GM12892 (cell line): ENCODE results near the gene LRRTM4.

ENCODE experiments used
- DNase-seq: peaks from one replicate; pipeline ENCODE4 v3.0.0; 2011; ENCODE audit not compliant: insufficient read length
- FAIRE-seq: peaks from 2 replicates; lab custom pipeline; 2011; peaks lifted over from hg19 to GRCh38; lab: Jason Lieb, UNC
- POLR2A ChIP-seq: IDR thresholded peaks from 2 replicates; pipeline ENCODE4 v1.6.1; 2011; ENCODE audit warnings: low read depth, low read length, control low read depth
- POLR2AphosphoS5 ChIP-seq: IDR thresholded peaks from 2 replicates; pipeline ENCODE4 v1.6.1; 2011; ENCODE audit warnings: low read depth, low read length, control low read depth
- TAF1 ChIP-seq: IDR thresholded peaks from 2 replicates; pipeline ENCODE4 v1.6.1; 2011; ENCODE audit warnings: low read depth, mild to moderate bottlenecking, control low read depth, low read length, borderline replicate concordance

LRRTM4 gene

GRCh38 chr2:76965772-76966171, 556.4 kb downstream of the LRRTM4 start:
- no peak for DNase-seq
- TF ChIP-seq TAF1 (no peak), POLR2A (no peak)
- FAIRE-seq, result no peak

- FAIRE-seq (no peak), DNase-seq (no peak)
- TF ChIP-seq TAF1, result no peak
- no peak for TF ChIP-seq POLR2A
Observed at GRCh38 chr2:76958749-76959148, 563.4 kb downstream of the LRRTM4 start.

GRCh38 chr2:76953733-76954347, 568.3 kb downstream of the LRRTM4 start:
- TF ChIP-seq POLR2A (no peak), POLR2AphosphoS5 (no peak), TAF1 (no peak)
- DNase-seq (no peak), FAIRE-seq (no peak)

GRCh38 chr2:76946631-76947145, 575.5 kb downstream of the LRRTM4 start:
- TF ChIP-seq TAF1 (no peak), POLR2AphosphoS5 (no peak), POLR2A (no peak)
- FAIRE-seq, result no peak
- DNase-seq, result no peak

GRCh38 chr2:76940559-76940958, 581.6 kb downstream of the LRRTM4 start:
- TF ChIP-seq TAF1, result no peak
- TF ChIP-seq POLR2A, result no peak
- no peak for TF ChIP-seq POLR2AphosphoS5

GRCh38 chr2:76938153-76938552, 584.0 kb downstream of the LRRTM4 start:
- FAIRE-seq (no peak), DNase-seq (no peak)
- TF ChIP-seq POLR2AphosphoS5 (no peak), TAF1 (no peak), POLR2A (no peak)

More at GRCh38 chr2:76940559-76940958, 581.6 kb downstream of the LRRTM4 start:
- FAIRE-seq (no peak), DNase-seq (no peak)

- FAIRE-seq (no peak), DNase-seq (no peak)
- TF ChIP-seq POLR2A (no peak), TAF1 (no peak), POLR2AphosphoS5 (no peak)
Observed at GRCh38 chr2:76932550-76932949, 589.6 kb downstream of the LRRTM4 start.

GRCh38 chr2:76930056-76930744, 592.0 kb downstream of the LRRTM4 start:
- FAIRE-seq, result no peak
- TF ChIP-seq POLR2A (no peak), POLR2AphosphoS5 (no peak), TAF1 (no peak)

GRCh38 chr2:76928026-76928425, 594.1 kb downstream of the LRRTM4 start:
- no peak for TF ChIP-seq POLR2A
- TF ChIP-seq TAF1, result no peak
- TF ChIP-seq POLR2AphosphoS5, result no peak
- no peak for FAIRE-seq
- DNase-seq, result no peak

More at GRCh38 chr2:76930056-76930744, 592.0 kb downstream of the LRRTM4 start:
- no peak for DNase-seq

- DNase-seq, result no peak
- FAIRE-seq, result no peak
- TF ChIP-seq POLR2AphosphoS5 (no peak), TAF1 (no peak)
Observed at GRCh38 chr2:76921006-76921405, 601.2 kb downstream of the LRRTM4 start.

- FAIRE-seq (no peak), DNase-seq (no peak)
- TF ChIP-seq POLR2A (no peak), TAF1 (no peak), POLR2AphosphoS5 (no peak)
Observed at GRCh38 chr2:76895469-76895868, 626.7 kb downstream of the LRRTM4 start.

GRCh38 chr2:76870581-76870980, 651.6 kb downstream of the LRRTM4 start:
- FAIRE-seq, result no peak
- no peak for TF ChIP-seq POLR2A
- no peak for TF ChIP-seq POLR2AphosphoS5
- TF ChIP-seq TAF1, result no peak
- no peak for DNase-seq
